ENCODE measurements around the gene CALCR.

GRCh38 chr7:93461350-93461749 lies 113.2 kb downstream of the CALCR start:
- TF ChIP-seq FOXP2 (optimal IDR thresholded peaks at IDR 0.05; ENCODE audit: control extremely low read depth, extremely low read length, insufficient read depth) (no peak), POLR2AphosphoS5 (IDR thresholded peaks at IDR 0.05; ENCODE audit: borderline replicate concordance, low read depth, low read length) (no peak)

Measured in SK-N-MC (cell line).